ENCODE results near the gene DEGS2. TPM values are rescaled to one million over a fixed set of nuclear protein-coding genes. Genes with fewer than 3 reads are reported as not detected.

DEGS2 gene
- total and polyA plus RNA-seq, 2 of the 13 experiments (the other 11 are each of a cell fraction or from before 2014, with no cell fraction given) = 0.09 TPM

- Histone ChIP-seq H3K36me3 (replicated peaks in 1 of 2; ENCODE audit: control insufficient read depth in 1 of 2, insufficient read depth in 2 of 2, low read length in 2 of 2) (no peaks in the 10 kb centered on the region), H3K4me3 (replicated peaks in 1 of 3; ENCODE audit: insufficient read depth in 1 of 3, low read depth in 2 of 3, low read length in 3 of 3) (no peak overlapping the region), H3K9ac (ENCODE audit: insufficient read depth, low read depth, low read length) (no peak overlapping the region), H4K20me1 (ENCODE audit: insufficient read depth, low read length) (no peaks in the 10 kb centered on the region), H3K4me2 (ENCODE audit: low read depth, low read length) (no peak overlapping the region), H3K79me2 (ENCODE audit: insufficient read depth, low read length) (no peaks in the 10 kb centered on the region), H3K9me3 (ENCODE audit: low read length) (no peaks in the 10 kb centered on the region), H3K4me1 (ENCODE audit: insufficient read depth, low read length) (peaks cover 6% of the 10 kb centered on the region; the same call in 1 of the 2 replicates), H3K27ac (ENCODE audit: extremely low read length, insufficient read depth, low read length) (no peak overlapping the region), H3K27me3 (ENCODE audit: control insufficient read depth in 1 of 2, insufficient read depth in 2 of 2, low read length in 2 of 2) (no peaks in the 10 kb centered on the region), H2AFZ (ENCODE audit: low read length) (no peak overlapping the region)
- in situ Hi-C loops (cut with HindIII; ENCODE audit: extremely low pct_ligation_motif_present, low pct_unique_long_range_greater_than_20kb) (no loop called here), intact Hi-C loops (cut with micrococcal nuclease; ENCODE audit: unreplicated experiment) (no loop called here)
- no peak for DNase-seq (ENCODE audit: low spot score)
- BruUV-seq (replicated peaks) = no TSS peak
- ChIA-PET CTCF (ENCODE audit: low intra/inter-chr PET ratio, low total read pairs) (no interaction called here), POLR2A (no interaction called here)
- ATAC-seq = no peak
- WGBS (ENCODE audit: low lambda C conversion rate) = 92% methylated on average over 6 of the region's 10 CpGs
- TF ChIP-seq CHD2 (IDR thresholded peaks at IDR 0.05; ENCODE audit: low read depth, low read length) (no peak), ZNF552 (CRISPR knock-in tag; IDR thresholded peaks at IDR 0.05; ENCODE audit: borderline replicate concordance) (no peak), PAXIP1 (CRISPR knock-in tag; conservative IDR thresholded peaks at IDR 0.05) (no peak)
- FAIRE-seq = no peak
Measured at GRCh38 chr14:100117026-100117425, 42.4 kb downstream of the DEGS2 start.

GRCh38 chr14:100116134-100116533, 43.3 kb downstream of the DEGS2 start:
- no TSS peak for BruUV-seq (replicated peaks)
- in situ Hi-C loops (cut with HindIII; ENCODE audit: extremely low pct_ligation_motif_present, low pct_unique_long_range_greater_than_20kb) (no loop called here), intact Hi-C loops (cut with micrococcal nuclease; ENCODE audit: unreplicated experiment) (no loop called here)
- ATAC-seq = no peak
- ChIA-PET CTCF (ENCODE audit: low intra/inter-chr PET ratio, low total read pairs) (no interaction called here), POLR2A (no interaction called here)
- no peak overlapping the region for H3K9ac ChIP-seq (ENCODE audit: insufficient read depth, low read depth, low read length)
- no peak for DNase-seq (ENCODE audit: low spot score)
- H3K36me3 ChIP-seq (replicated peaks in 1 of 2; ENCODE audit: control insufficient read depth in 1 of 2, insufficient read depth in 2 of 2, low read length in 2 of 2) = no peaks in the 10 kb centered on the region
- no peaks in the 10 kb centered on the region for H3K27me3 ChIP-seq (ENCODE audit: control insufficient read depth in 1 of 2, insufficient read depth in 2 of 2, low read length in 2 of 2)
- no peak overlapping the region for H3K4me3 ChIP-seq (replicated peaks in 1 of 3; ENCODE audit: insufficient read depth in 1 of 3, low read depth in 2 of 3, low read length in 3 of 3)
- WGBS (ENCODE audit: low lambda C conversion rate) = 90% methylated on average over 3 of the region's 3 CpGs
- peaks cover 6% of the 10 kb centered on the region; the same call in 1 of the 2 replicates for H3K4me1 ChIP-seq (ENCODE audit: insufficient read depth, low read length)
- H3K27ac ChIP-seq (ENCODE audit: extremely low read length, insufficient read depth, low read length) = no peak overlapping the region
- H3K79me2 ChIP-seq (ENCODE audit: insufficient read depth, low read length) = no peaks in the 10 kb centered on the region
- no peak for FAIRE-seq
- no peak overlapping the region for H2AFZ ChIP-seq (ENCODE audit: low read length)
- no peaks in the 10 kb centered on the region for H3K9me3 ChIP-seq (ENCODE audit: low read length)
- TF ChIP-seq MTF2 (CRISPR knock-in tag; IDR thresholded peaks at IDR 0.05; ENCODE audit: borderline replicate concordance) = no peak
- TF ChIP-seq ZNF652 (CRISPR knock-in tag; IDR thresholded peaks at IDR 0.05; ENCODE audit: borderline replicate concordance, low read depth) = no peak
- TF ChIP-seq SP2 (CRISPR knock-in tag; IDR thresholded peaks at IDR 0.05) = no peak
- no peak for TF ChIP-seq SP140L (CRISPR knock-in tag; IDR thresholded peaks at IDR 0.05; ENCODE audit: borderline replicate concordance)
- no peak for TF ChIP-seq GATAD2A (CRISPR knock-in tag; IDR thresholded peaks at IDR 0.05)
- TF ChIP-seq RNF219 (CRISPR knock-in tag; IDR thresholded peaks at IDR 0.05) = no peak
- TF ChIP-seq ZNF614 (CRISPR knock-in tag; IDR thresholded peaks at IDR 0.05; ENCODE audit: borderline replicate concordance) = no peak
- no peak for TF ChIP-seq SNAPC2 (CRISPR knock-in tag; IDR thresholded peaks at IDR 0.05)
- H3K4me2 ChIP-seq (ENCODE audit: low read depth, low read length) = no peak overlapping the region
- H4K20me1 ChIP-seq (ENCODE audit: insufficient read depth, low read length) = no peaks in the 10 kb centered on the region

All from HepG2 (cell line).